ENCODE data around the gene KLF16.

Gene KLF16

DNA sequence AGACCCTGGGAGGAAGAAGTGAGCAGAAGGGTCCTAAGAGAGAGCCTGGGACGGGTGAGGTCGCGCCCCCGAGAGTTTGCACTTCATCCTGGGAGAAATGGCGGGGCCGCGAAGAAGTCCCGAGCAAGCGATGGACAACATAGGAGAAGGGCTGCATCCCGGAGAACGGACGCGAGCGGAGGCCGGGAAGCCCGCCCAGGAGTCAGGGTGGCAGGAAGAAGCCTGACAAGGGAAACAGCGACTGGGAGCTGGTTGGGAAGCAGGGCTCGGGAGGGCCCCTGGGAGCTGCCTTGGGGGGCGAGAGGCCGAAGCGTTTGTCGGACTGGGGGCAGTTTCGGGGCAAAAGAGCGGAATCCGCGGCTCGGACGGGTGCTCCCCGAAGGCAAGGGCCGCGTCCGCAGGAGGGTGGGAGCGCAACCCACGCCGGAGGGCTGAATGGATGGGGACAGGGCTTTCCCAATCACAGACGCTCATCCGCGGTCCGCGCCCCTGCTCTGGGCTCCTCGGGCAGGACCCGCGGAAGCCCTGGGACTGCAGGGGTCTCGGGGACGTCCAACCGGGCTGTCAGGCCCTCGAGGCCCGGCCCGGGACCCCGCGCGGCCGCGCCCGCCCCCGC is 21.4 kb upstream of the KLF16 start:
- peaks cover 38% of the 10 kb centered on the region for H3K4me1 ChIP-seq (ENCODE audit: insufficient read depth, low read length, severe bottlenecking)
- H3K79me2 ChIP-seq (ENCODE audit: insufficient read depth, low read length): peaks cover 27% of the 10 kb centered on the region
- peak overlapping the region; percentile 84 for H3K9ac ChIP-seq (ENCODE audit: low read length)
- peak overlapping the region; percentile 93 for H3K4me2 ChIP-seq (ENCODE audit: low read length)
- no peak for TF ChIP-seq EZH2 (IDR thresholded peaks at IDR 0.05; ENCODE audit: borderline replicate concordance, low read length)
- TF ChIP-seq, protein P1, sequence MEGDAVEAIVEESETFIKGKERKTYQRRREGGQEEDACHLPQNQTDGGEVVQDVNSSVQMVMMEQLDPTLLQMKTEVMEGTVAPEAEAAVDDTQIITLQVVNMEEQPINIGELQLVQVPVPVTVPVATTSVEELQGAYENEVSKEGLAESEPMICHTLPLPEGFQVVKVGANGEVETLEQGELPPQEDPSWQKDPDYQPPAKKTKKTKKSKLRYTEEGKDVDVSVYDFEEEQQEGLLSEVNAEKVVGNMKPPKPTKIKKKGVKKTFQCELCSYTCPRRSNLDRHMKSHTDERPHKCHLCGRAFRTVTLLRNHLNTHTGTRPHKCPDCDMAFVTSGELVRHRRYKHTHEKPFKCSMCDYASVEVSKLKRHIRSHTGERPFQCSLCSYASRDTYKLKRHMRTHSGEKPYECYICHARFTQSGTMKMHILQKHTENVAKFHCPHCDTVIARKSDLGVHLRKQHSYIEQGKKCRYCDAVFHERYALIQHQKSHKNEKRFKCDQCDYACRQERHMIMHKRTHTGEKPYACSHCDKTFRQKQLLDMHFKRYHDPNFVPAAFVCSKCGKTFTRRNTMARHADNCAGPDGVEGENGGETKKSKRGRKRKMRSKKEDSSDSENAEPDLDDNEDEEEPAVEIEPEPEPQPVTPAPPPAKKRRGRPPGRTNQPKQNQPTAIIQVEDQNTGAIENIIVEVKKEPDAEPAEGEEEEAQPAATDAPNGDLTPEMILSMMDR (IDR thresholded peaks at IDR 0.05; ENCODE audit: low read length): no peak
- peak overlapping the region; percentile 81 for H3K4me3 ChIP-seq (ENCODE audit: low read depth, low read length, poor library complexity, severe bottlenecking)
- peaks cover 6% of the 10 kb centered on the region; the same call in 1 of the 2 replicates for H3K36me3 ChIP-seq (ENCODE audit: insufficient read depth, low read length)
- no peaks in the 10 kb centered on the region for H3F3A ChIP-seq (ENCODE audit: insufficient read depth, low read length)
- H2AFZ ChIP-seq (ENCODE audit: low read length): no peak overlapping the region
- no peaks in the 10 kb centered on the region for H3K9me2 ChIP-seq (ENCODE audit: low read depth, low read length)
- no peaks in the 10 kb centered on the region for H4K20me1 ChIP-seq (ENCODE audit: insufficient read depth, low read length)
- peak overlapping the region; percentile 79 for H3K27ac ChIP-seq (ENCODE audit: low read depth, low read length, poor library complexity, severe bottlenecking)
- H3K27me3 ChIP-seq (ENCODE audit: insufficient read depth, low read length): no peaks in the 10 kb centered on the region
- no peaks in the 10 kb centered on the region for H3K9me3 ChIP-seq (ENCODE audit: low read length)

DNA sequence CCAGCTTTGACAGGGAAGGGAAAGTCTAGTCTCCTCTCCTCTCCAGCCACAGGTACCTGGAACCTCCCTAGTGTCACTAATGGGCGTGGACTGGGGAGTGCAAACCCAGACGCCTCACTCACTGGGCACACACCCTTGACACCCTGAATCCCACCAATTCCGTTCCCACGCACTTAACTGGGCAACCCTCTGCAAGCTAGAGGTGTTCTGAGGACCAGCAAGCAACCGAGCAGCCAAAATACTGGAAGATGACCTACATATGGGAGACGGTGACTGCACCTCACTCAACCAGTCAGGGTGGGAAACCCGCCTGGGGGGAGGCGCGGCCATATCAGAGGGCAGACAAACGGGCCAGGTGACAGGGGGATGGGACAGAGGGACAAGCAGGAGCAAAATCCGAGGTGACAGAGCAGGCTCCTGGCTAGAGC is 20.9 kb upstream of the KLF16 start:
- Histone ChIP-seq H3K4me3 (ENCODE audit: low read depth, low read length, poor library complexity, severe bottlenecking) (peak overlapping the region; percentile 81), H3K27me3 (ENCODE audit: insufficient read depth, low read length) (no peaks in the 10 kb centered on the region), H4K20me1 (ENCODE audit: insufficient read depth, low read length) (no peaks in the 10 kb centered on the region), H3K9me3 (ENCODE audit: low read length) (no peaks in the 10 kb centered on the region), H3K4me2 (ENCODE audit: low read length) (peak overlapping the region; percentile 93), H2AFZ (ENCODE audit: low read length) (no peak overlapping the region), H3K9ac (ENCODE audit: low read length) (peak overlapping the region; percentile 84), H3K36me3 (ENCODE audit: insufficient read depth, low read length) (peaks cover 6% of the 10 kb centered on the region; the same call in 1 of the 2 replicates), H3K4me1 (ENCODE audit: insufficient read depth, low read length, severe bottlenecking) (peaks cover 38% of the 10 kb centered on the region), H3K9me2 (ENCODE audit: low read depth, low read length) (no peaks in the 10 kb centered on the region), H3F3A (ENCODE audit: insufficient read depth, low read length) (no peaks in the 10 kb centered on the region), H3K27ac (ENCODE audit: low read depth, low read length, poor library complexity, severe bottlenecking) (peak overlapping the region; percentile 79), H3K79me2 (ENCODE audit: insufficient read depth, low read length) (peaks cover 27% of the 10 kb centered on the region)
- TF ChIP-seq EZH2 (IDR thresholded peaks at IDR 0.05; ENCODE audit: borderline replicate concordance, low read length): no peak
- TF ChIP-seq, protein P1 (IDR thresholded peaks at IDR 0.05; ENCODE audit: low read length): no peak

GRCh38 chr19:1883784-1884183 is 20.4 kb upstream of the KLF16 start:
- Histone ChIP-seq H3K4me3 (ENCODE audit: low read depth, low read length, poor library complexity, severe bottlenecking) (peak overlapping the region; percentile 81), H4K20me1 (ENCODE audit: insufficient read depth, low read length) (no peaks in the 10 kb centered on the region), H3K9me2 (ENCODE audit: low read depth, low read length) (no peaks in the 10 kb centered on the region), H3K4me2 (ENCODE audit: low read length) (peak overlapping the region; percentile 93), H3K36me3 (ENCODE audit: insufficient read depth, low read length) (peaks cover 6% of the 10 kb centered on the region; the same call in 1 of the 2 replicates), H3F3A (ENCODE audit: insufficient read depth, low read length) (no peaks in the 10 kb centered on the region), H3K9me3 (ENCODE audit: low read length) (no peaks in the 10 kb centered on the region), H2AFZ (ENCODE audit: low read length) (no peak overlapping the region), H3K79me2 (ENCODE audit: insufficient read depth, low read length) (peaks cover 27% of the 10 kb centered on the region), H3K27ac (ENCODE audit: low read depth, low read length, poor library complexity, severe bottlenecking) (peak overlapping the region; percentile 79), H3K4me1 (ENCODE audit: insufficient read depth, low read length, severe bottlenecking) (peaks cover 38% of the 10 kb centered on the region), H3K27me3 (ENCODE audit: insufficient read depth, low read length) (no peaks in the 10 kb centered on the region), H3K9ac (ENCODE audit: low read length) (peak overlapping the region; percentile 84)
- no peak for TF ChIP-seq EZH2 (IDR thresholded peaks at IDR 0.05; ENCODE audit: borderline replicate concordance, low read length)
- TF ChIP-seq, protein P1 (IDR thresholded peaks at IDR 0.05; ENCODE audit: low read length): no peak

Data from OCI-LY1 (cell line).